Measurements from ENCODE around the gene IMPG2. TPM values are rescaled to one million over a fixed set of nuclear protein-coding genes. Genes with fewer than 3 reads are reported as not detected.

Gene IMPG2
- total and polyA plus RNA-seq, 7 donors: 0.07 to 1.4 (median 0.66) TPM; not detected in 2

DNA sequence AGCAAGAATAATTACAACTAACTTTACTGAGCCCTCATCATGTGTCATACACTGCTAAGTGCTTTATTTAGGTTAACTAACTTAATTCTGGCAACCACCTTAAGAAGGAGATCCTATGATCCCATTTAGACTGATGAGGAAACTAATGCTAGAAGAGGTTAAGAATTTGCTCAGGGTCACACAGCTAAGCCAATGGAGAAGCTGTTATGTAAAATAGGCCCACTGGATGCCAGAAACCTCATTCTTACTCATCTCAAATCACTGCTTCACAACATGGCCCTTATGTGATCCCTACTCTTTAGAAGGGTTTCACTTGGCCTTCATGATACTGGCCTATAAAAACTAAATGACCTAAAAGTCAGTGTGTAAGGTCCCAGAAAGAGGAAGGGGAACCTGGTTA, 41.2 kb downstream of the IMPG2 start:
- TF ChIP-seq EP300 (IDR thresholded peaks at IDR 0.05) (no peak), POLR2AphosphoS5 (IDR thresholded peaks at IDR 0.05) (no peak), POLR2A (IDR thresholded peaks at IDR 0.05) (no peak)
- TF ChIP-seq, protein P1, sequence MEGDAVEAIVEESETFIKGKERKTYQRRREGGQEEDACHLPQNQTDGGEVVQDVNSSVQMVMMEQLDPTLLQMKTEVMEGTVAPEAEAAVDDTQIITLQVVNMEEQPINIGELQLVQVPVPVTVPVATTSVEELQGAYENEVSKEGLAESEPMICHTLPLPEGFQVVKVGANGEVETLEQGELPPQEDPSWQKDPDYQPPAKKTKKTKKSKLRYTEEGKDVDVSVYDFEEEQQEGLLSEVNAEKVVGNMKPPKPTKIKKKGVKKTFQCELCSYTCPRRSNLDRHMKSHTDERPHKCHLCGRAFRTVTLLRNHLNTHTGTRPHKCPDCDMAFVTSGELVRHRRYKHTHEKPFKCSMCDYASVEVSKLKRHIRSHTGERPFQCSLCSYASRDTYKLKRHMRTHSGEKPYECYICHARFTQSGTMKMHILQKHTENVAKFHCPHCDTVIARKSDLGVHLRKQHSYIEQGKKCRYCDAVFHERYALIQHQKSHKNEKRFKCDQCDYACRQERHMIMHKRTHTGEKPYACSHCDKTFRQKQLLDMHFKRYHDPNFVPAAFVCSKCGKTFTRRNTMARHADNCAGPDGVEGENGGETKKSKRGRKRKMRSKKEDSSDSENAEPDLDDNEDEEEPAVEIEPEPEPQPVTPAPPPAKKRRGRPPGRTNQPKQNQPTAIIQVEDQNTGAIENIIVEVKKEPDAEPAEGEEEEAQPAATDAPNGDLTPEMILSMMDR (IDR thresholded peaks at IDR 0.05): no peak
- no peaks in the 10 kb centered on the region for H3K36me3 ChIP-seq
- intact Hi-C loops (cut with DNase I): no loop called here

DNA sequence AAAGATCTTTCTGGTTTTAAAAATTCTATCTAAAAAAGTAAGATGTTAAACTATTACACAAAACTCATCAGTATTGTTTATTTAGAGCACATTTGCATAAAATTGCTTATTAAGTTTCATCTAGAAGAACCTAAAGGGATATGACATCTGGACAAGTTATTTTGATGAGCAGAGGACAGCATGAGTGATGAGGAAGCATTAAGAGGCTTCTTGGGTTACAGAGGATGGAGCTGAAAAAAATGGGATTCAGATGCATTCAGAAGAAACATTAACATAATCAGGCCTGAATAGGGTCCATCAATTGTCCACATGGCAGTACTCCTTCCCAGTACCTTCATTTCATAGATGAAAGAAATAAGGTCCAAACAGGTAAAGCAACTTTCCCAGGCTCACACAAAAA, 41.6 kb downstream of the IMPG2 start:
- Histone ChIP-seq H3K4me3 (no peak overlapping the region), H3K9me3 (no peaks in the 10 kb centered on the region), H3K27me3 (no peaks in the 10 kb centered on the region), H3K36me3 (no peaks in the 10 kb centered on the region), H3K4me1 (no peaks in the 10 kb centered on the region), H3K27ac (no peak overlapping the region)
- no peak for TF ChIP-seq POLR2A (IDR thresholded peaks at IDR 0.05)
- TF ChIP-seq POLR2AphosphoS5 (IDR thresholded peaks at IDR 0.05): no peak
- TF ChIP-seq, protein P1 (IDR thresholded peaks at IDR 0.05): no peak
- no peak for TF ChIP-seq EP300 (IDR thresholded peaks at IDR 0.05)
- intact Hi-C loops (cut with DNase I): no loop called here
- no peak for DNase-seq

More for the DNA sequence above, 41.2 kb downstream of the IMPG2 start:
- H3K4me3 ChIP-seq: no peak overlapping the region
- DNase-seq: no peak
- no peaks in the 10 kb centered on the region for H3K4me1 ChIP-seq
- no peaks in the 10 kb centered on the region for H3K27me3 ChIP-seq
- no peak overlapping the region for H3K27ac ChIP-seq
- H3K9me3 ChIP-seq: no peaks in the 10 kb centered on the region

- TF ChIP-seq POLR2AphosphoS5 (IDR thresholded peaks at IDR 0.05) (no peak), POLR2A (IDR thresholded peaks at IDR 0.05) (no peak), EP300 (IDR thresholded peaks at IDR 0.05) (no peak)
- TF ChIP-seq, protein P1 (IDR thresholded peaks at IDR 0.05): no peak
- H3K36me3 ChIP-seq: no peaks in the 10 kb centered on the region
- no peaks in the 10 kb centered on the region for H3K27me3 ChIP-seq
- intact Hi-C loops (cut with DNase I): no loop called here
- peaks cover 0 to 6% (median 2%) of the 10 kb centered on the region in 4 donors for H3K4me1 ChIP-seq
- no peak overlapping the region for H3K27ac ChIP-seq
- no peak for DNase-seq
- H3K9me3 ChIP-seq: no peaks in the 10 kb centered on the region
- no peak overlapping the region for H3K4me3 ChIP-seq
- WGBS, 2 donors: 91 to 93% methylated on average over 2 of the region's 2 CpGs
Observed at GRCh38 chr3:101273608-101274007, 46.8 kb downstream of the IMPG2 start.

- Histone ChIP-seq H3K27me3 (no peaks in the 10 kb centered on the region), H3K36me3 (no peaks in the 10 kb centered on the region), H3K4me1 (peaks cover 0 to 10% (median 4%) of the 10 kb centered on the region in 4 donors), H3K4me3 (no peak overlapping the region), H3K9me3 (no peaks in the 10 kb centered on the region), H3K27ac (no peak overlapping the region)
- intact Hi-C loops (cut with DNase I): no loop called here
- no peak for DNase-seq
- no peak for TF ChIP-seq POLR2AphosphoS5 (IDR thresholded peaks at IDR 0.05)
- TF ChIP-seq POLR2A (IDR thresholded peaks at IDR 0.05): no peak
- TF ChIP-seq EP300 (IDR thresholded peaks at IDR 0.05): no peak
- TF ChIP-seq, protein P1 (IDR thresholded peaks at IDR 0.05): no peak
Observed at GRCh38 chr3:101273156-101273555, 47.2 kb downstream of the IMPG2 start.

DNA sequence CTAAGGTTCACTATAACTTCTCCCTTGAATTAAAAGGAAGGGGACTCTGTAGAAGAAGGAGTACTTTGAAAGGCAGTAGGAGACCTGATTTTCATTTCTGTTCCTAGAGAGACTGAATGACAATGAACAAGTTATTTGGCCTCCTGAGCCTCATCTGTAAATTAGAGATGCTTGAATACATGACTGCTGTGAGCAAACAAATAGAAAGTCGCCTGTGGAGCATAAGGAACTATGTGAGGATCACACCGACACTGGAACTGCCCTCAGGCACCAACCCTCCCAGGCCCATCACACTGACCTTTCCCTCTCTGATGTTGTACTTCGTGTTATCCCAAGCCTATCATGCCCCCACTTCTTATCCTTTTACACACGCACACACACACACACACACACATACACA, 48.6 kb downstream of the IMPG2 start:
- H3K27me3 ChIP-seq: no peaks in the 10 kb centered on the region
- no peak overlapping the region for H3K27ac ChIP-seq
- DNase-seq: no peak
- no peaks in the 10 kb centered on the region for H3K36me3 ChIP-seq
- no peak overlapping the region for H3K4me3 ChIP-seq
- no peaks in the 10 kb centered on the region for H3K9me3 ChIP-seq
- TF ChIP-seq POLR2A (IDR thresholded peaks at IDR 0.05) (no peak), POLR2AphosphoS5 (IDR thresholded peaks at IDR 0.05) (no peak), EP300 (IDR thresholded peaks at IDR 0.05) (no peak)
- TF ChIP-seq, protein P1 (IDR thresholded peaks at IDR 0.05): no peak
- WGBS, 2 donors: 76 to 84% methylated on average over 4 of the region's 4 CpGs
- intact Hi-C loops (cut with DNase I): no loop called here
- H3K4me1 ChIP-seq: peaks cover 0 to 18% (median 4%) of the 10 kb centered on the region in 4 donors

Measured in sigmoid colon (tissue), 7 donors.